Neural progenitor cell (in vitro differentiated cells): ENCODE results near the gene UBR3.

ENCODE experiments used
- EZH2 ChIP-seq: fragments of 200-600 bp; sonication (generic); IDR thresholded peaks from 2 replicates; pipeline ENCODE4 v1.6.1; 2017; ENCODE audit warnings: antibody characterized with exemption, mild to moderate bottlenecking, moderate library complexity
- EZH2phosphoT487 ChIP-seq: fragments of 200-600 bp; sonication (generic); IDR thresholded peaks from 2 replicates; pipeline ENCODE4 v1.6.1; 2017; ENCODE audit warnings: antibody characterized with exemption
- TF ChIP-seq, protein P1 (sequence below): fragments of 200-600 bp; sonication (generic); IDR thresholded peaks from 2 replicates; pipeline ENCODE4 v1.5.1; 2017; ENCODE audit warnings: antibody characterized with exemption, mild to moderate bottlenecking

DNA sequence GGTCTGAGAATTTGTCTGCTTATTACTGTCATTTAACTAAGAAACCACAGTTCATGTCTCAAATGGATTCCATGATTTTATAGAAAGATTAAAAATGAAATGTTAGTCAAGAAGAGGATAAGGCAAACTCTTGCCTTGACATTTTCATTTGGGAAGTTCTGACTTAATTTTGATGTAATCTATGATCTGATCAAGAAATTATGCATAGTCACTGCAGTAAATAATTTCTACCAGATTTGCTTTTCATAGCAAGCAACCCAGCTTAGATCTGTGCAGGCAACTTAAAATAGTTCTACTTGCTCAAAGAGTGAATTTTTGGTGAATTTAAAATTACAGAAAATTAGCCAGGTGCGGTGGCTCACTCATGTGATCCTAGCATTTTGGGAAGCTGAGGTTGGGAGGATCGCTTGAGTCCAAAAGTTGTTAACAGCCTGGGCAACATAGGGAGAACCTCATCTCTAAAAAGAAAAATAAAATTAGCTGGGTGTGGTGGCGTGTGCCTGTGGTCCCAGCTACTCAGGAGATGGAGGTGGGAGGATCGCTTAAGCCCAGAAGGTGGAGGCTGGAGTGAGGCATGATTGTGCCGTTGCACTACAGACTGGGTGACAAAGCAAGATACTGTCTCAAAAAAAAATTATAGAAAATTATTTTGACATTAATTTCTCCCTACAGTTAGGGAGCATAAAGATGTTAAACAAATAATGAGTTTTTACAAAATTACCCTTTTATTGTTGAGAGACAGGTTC is 192.0 kb downstream of the UBR3 start:
- TF ChIP-seq, protein P1, sequence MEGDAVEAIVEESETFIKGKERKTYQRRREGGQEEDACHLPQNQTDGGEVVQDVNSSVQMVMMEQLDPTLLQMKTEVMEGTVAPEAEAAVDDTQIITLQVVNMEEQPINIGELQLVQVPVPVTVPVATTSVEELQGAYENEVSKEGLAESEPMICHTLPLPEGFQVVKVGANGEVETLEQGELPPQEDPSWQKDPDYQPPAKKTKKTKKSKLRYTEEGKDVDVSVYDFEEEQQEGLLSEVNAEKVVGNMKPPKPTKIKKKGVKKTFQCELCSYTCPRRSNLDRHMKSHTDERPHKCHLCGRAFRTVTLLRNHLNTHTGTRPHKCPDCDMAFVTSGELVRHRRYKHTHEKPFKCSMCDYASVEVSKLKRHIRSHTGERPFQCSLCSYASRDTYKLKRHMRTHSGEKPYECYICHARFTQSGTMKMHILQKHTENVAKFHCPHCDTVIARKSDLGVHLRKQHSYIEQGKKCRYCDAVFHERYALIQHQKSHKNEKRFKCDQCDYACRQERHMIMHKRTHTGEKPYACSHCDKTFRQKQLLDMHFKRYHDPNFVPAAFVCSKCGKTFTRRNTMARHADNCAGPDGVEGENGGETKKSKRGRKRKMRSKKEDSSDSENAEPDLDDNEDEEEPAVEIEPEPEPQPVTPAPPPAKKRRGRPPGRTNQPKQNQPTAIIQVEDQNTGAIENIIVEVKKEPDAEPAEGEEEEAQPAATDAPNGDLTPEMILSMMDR, result no peak
- TF ChIP-seq EZH2 (no peak), EZH2phosphoT487 (no peak)
